ENCODE data around the gene TEX10.

Gene TEX10

GRCh38 chr9:100352727-100353505 lies at the start of gene TEX10:
TSS of gene TEX10 (minus strand) at chr9:100352942. CDS start at chr9:100349363, 3,579 bp downstream.
- DNase-seq (ENCODE audit: low read depth, low spot score) = peak; percentile 10
- H3K4me3 ChIP-seq (ENCODE audit: low read depth, low read length) = peak within 1 kb of the TSS; percentile 79
- POLR2A ChIA-PET = interaction anchor here (0.6 to 1.5 kb wide), 4 partner anchors 9 to 237 kb away, joined by 3 to 5 read pairs (median 4); no protein-coding TSS in a partner anchor
- CTCF ChIA-PET = interaction anchor here (1.1 to 6.5 kb wide), 6 partner anchors 17 to 248 kb away, joined by 3 to 59 read pairs (median 4); no protein-coding TSS in a partner anchor
- TF ChIP-seq, protein P1, sequence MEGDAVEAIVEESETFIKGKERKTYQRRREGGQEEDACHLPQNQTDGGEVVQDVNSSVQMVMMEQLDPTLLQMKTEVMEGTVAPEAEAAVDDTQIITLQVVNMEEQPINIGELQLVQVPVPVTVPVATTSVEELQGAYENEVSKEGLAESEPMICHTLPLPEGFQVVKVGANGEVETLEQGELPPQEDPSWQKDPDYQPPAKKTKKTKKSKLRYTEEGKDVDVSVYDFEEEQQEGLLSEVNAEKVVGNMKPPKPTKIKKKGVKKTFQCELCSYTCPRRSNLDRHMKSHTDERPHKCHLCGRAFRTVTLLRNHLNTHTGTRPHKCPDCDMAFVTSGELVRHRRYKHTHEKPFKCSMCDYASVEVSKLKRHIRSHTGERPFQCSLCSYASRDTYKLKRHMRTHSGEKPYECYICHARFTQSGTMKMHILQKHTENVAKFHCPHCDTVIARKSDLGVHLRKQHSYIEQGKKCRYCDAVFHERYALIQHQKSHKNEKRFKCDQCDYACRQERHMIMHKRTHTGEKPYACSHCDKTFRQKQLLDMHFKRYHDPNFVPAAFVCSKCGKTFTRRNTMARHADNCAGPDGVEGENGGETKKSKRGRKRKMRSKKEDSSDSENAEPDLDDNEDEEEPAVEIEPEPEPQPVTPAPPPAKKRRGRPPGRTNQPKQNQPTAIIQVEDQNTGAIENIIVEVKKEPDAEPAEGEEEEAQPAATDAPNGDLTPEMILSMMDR (IDR thresholded peaks at IDR 0.05; ENCODE audit: insufficient read depth, low read length, missing control alignments) = no peak

- H3K4me3 ChIP-seq (ENCODE audit: low read depth, low read length) = no peak overlapping the region
- ChIA-PET POLR2A (no interaction called here), CTCF (interaction anchor here (0.8 kb wide), 1 partner anchor 10 kb away, joined by 3 read pairs; no protein-coding TSS in a partner anchor)
- TF ChIP-seq, protein P1 (IDR thresholded peaks at IDR 0.05; ENCODE audit: insufficient read depth, low read length, missing control alignments) = no peak
- no peak for DNase-seq (ENCODE audit: low read depth, low spot score)
Observed at GRCh38 chr9:100401042-100401441, 48.3 kb upstream of the TEX10 start.

- ChIA-PET CTCF (no interaction called here), POLR2A (no interaction called here)
- TF ChIP-seq, protein P1 (IDR thresholded peaks at IDR 0.05; ENCODE audit: insufficient read depth, low read length, missing control alignments) = no peak
- no peak for DNase-seq (ENCODE audit: low read depth, low spot score)
- no peak overlapping the region for H3K4me3 ChIP-seq (ENCODE audit: low read depth, low read length)
Observed at GRCh38 chr9:100397529-100398266, 45.0 kb upstream of the TEX10 start.

- POLR2A ChIA-PET = no interaction called here
- CTCF ChIA-PET = interaction anchor here (1.2 kb wide), 1 partner anchor 10 kb away, joined by 5 read pairs; no protein-coding TSS in a partner anchor
- no peak for DNase-seq (ENCODE audit: low read depth, low spot score)
- TF ChIP-seq, protein P1 (IDR thresholded peaks at IDR 0.05; ENCODE audit: insufficient read depth, low read length, missing control alignments) = no peak
- no peak overlapping the region for H3K4me3 ChIP-seq (ENCODE audit: low read depth, low read length)
Observed at GRCh38 chr9:100396769-100397168, 44.0 kb upstream of the TEX10 start.

DNA sequence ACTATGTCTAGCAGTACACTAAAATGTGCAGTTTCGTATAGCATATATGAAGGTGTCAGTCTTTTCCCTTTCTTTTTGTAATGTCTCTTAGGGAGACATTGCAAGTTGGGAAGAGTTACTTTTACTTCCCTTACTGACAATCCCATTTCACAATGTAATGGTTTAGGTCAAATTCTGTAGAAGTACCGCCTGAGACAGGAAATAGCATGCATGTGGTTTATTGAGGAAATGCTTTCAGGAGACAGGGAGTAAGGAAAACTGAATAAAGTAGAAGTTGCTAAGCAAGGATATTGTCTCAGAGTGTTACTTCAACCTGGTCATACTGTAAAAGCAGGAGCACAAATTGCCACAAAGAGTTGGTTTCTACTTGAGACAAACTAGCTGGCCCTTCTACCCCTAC lies 42.1 kb upstream of the TEX10 start:
- POLR2A ChIA-PET = no interaction called here
- H3K4me3 ChIP-seq (ENCODE audit: low read depth, low read length) = no peak overlapping the region
- CTCF ChIA-PET = no interaction called here
- TF ChIP-seq, protein P1 (IDR thresholded peaks at IDR 0.05; ENCODE audit: insufficient read depth, low read length, missing control alignments) = no peak
- DNase-seq (ENCODE audit: low read depth, low spot score) = no peak
